CD14-positive monocyte (primary cell): ENCODE data around the gene PTPN20. TPM values are rescaled to one million over a fixed set of nuclear protein-coding genes. Genes with fewer than 3 reads are reported as not detected.

Experiments used
- DNase-seq, 3 donors: peaks; one replicate each; pipeline ENCODE4 v3.0.0-alpha.2; 2011 to 2022
- H2AFZ ChIP-seq: 2 replicates; pipeline ENCODE4 v1.6.0; 2012; ENCODE audit warnings: mild to moderate bottlenecking, low read depth, low read length, inconsistent platforms; ENCODE audit not compliant: insufficient read depth, poor library complexity, severe bottlenecking
- H3K27ac ChIP-seq, 2 donors: 1 replicate in 1 of 2; 2 replicates in 1 of 2; pipeline ENCODE4 v1.5.1; 2012 to 2013; ENCODE audit warnings: low read length in 2 of 2, control low read depth in 1 of 2, inconsistent platforms in 1 of 2, low read depth in 1 of 2, mild to moderate bottlenecking in 1 of 2
- H3K27me3 ChIP-seq, 2 donors: one replicate each; pipeline versions ENCODE4 v1.6.0 to v1.6.1; 2011 to 2013; ENCODE audit warnings: low read length in 2 of 2; ENCODE audit not compliant: control insufficient read depth in 2 of 2, insufficient read depth in 2 of 2
- H3K36me3 ChIP-seq, 2 donors: replicated peaks in 1 of 2; 1 replicate in 1 of 2; 2 replicates in 1 of 2; pipeline versions ENCODE4 v1.5.1 to v1.6.1; 2012 to 2013; ENCODE audit warnings: low read length in 2 of 2, control low read depth in 1 of 2, inconsistent platforms in 1 of 2, mild to moderate bottlenecking in 1 of 2; ENCODE audit not compliant: insufficient read depth in 2 of 2, control insufficient read depth in 1 of 2
- H3K4me1 ChIP-seq, 2 donors: 1 replicate in 1 of 2; 2 replicates in 1 of 2; pipeline versions ENCODE4 v1.5.1 to v1.6.1; 2012 to 2013; ENCODE audit warnings: low read length in 2 of 2, control low read depth in 1 of 2, inconsistent platforms in 1 of 2, mild to moderate bottlenecking in 1 of 2, moderate library complexity in 1 of 2; ENCODE audit not compliant: insufficient read depth in 2 of 2, control insufficient read depth in 1 of 2
- H3K4me2 ChIP-seq: replicated peaks from 2 replicates; pipeline ENCODE3; 2012; ENCODE audit warnings: low read length, moderate library complexity, mild to moderate bottlenecking; ENCODE audit not compliant: poor library complexity, severe bottlenecking; ENCODE audit errors: extremely low read depth
- H3K4me3 ChIP-seq, 3 experiments: fragments of 200-600 bp in 1 of 3; sonication (generic) in 1 of 3; replicated peaks in 1 of 3; 1 replicate in 2 of 3; 2 replicates in 1 of 3; pipeline ENCODE4 v1.5.1; 2011 to 2013; ENCODE audit warnings: low read length in 3 of 3, mild to moderate bottlenecking in 3 of 3, control low read depth in 2 of 3, low read depth in 2 of 3, inconsistent platforms in 1 of 3, moderate library complexity in 1 of 3
- H3K79me2 ChIP-seq: 2 replicates; pipeline ENCODE4 v1.6.0; 2012; ENCODE audit warnings: mild to moderate bottlenecking, control low read depth, inconsistent platforms, low read length, moderate library complexity; ENCODE audit not compliant: insufficient read depth
- H3K9ac ChIP-seq: 2 replicates; pipeline ENCODE4 v1.6.0; 2017; ENCODE audit warnings: low read length, mild to moderate bottlenecking; ENCODE audit not compliant: insufficient read depth, poor library complexity, severe bottlenecking
- H3K9me3 ChIP-seq, 2 donors: replicated peaks in 1 of 2; 1 replicate in 1 of 2; 2 replicates in 1 of 2; pipeline versions ENCODE4 v1.5.1 to v1.6.1; 2012 to 2013; ENCODE audit warnings: low read length in 2 of 2, control low read depth in 1 of 2; ENCODE audit not compliant: control insufficient read depth in 1 of 2, insufficient read depth in 1 of 2
- H4K20me1 ChIP-seq: 2 replicates; pipeline ENCODE4 v1.6.0; 2012; ENCODE audit warnings: mild to moderate bottlenecking, low read length, control low read depth, moderate library complexity; ENCODE audit not compliant: insufficient read depth
- H3K27ac Mint-ChIP-seq, 7 donors: one replicate each; pipeline ENCODE4 v1.8.0; 2020; ENCODE audit warnings: mild to moderate bottlenecking in 7 of 7, mixed read lengths in 7 of 7, moderate library complexity in 6 of 7, inconsistent platforms in 2 of 7
- H3K27me3 Mint-ChIP-seq, 3 donors: one replicate each; pipeline ENCODE4 v1.8.0; 2021 to 2022; ENCODE audit warnings: low read depth in 3 of 3, mild to moderate bottlenecking in 3 of 3, mixed read lengths in 3 of 3, moderate library complexity in 3 of 3, inconsistent platforms in 1 of 3
- H3K36me3 Mint-ChIP-seq, 2 donors: one replicate each; pipeline ENCODE4 v1.8.0; 2020; ENCODE audit warnings: mixed read lengths in 2 of 2, inconsistent platforms in 1 of 2, mild to moderate bottlenecking in 1 of 2
- H3K4me1 Mint-ChIP-seq: one replicate; pipeline ENCODE4 v1.8.0; 2020; ENCODE audit warnings: mild to moderate bottlenecking, mixed read lengths
- H3K4me3 Mint-ChIP-seq, 2 donors: one replicate each; pipeline ENCODE4 v1.8.0; 2020; ENCODE audit warnings: mild to moderate bottlenecking in 2 of 2, mixed read lengths in 2 of 2, moderate library complexity in 1 of 2
- H3K9me3 Mint-ChIP-seq, 7 donors: one replicate each; pipeline ENCODE4 v1.8.0; 2020 to 2022; ENCODE audit warnings: mixed read lengths in 7 of 7, mild to moderate bottlenecking in 6 of 7, moderate library complexity in 6 of 7, inconsistent platforms in 2 of 7
- WGBS: methylation state at CpG from one replicate; pipeline ENCODE4 v1.1.5; 2013; ENCODE audit warnings: missing lambda C conversion rate; ENCODE audit not compliant: insufficient coverage; 5-methylcytosine and 5-hydroxymethylcytosine counted together
- intact Hi-C, 2 donors: fragments of 100-400 bp; cut with micrococcal nuclease; formaldehyde crosslinking; loops; one replicate each; pipeline versions ENCODE4 v1.15.0 to v1.15.1; 2023
- polyA plus RNA-seq, 3 donors: library from polyadenylated mRNA; depleted of rRNA in 1 of 3; unstranded in 2 of 3; stranded (reverse) in 1 of 3; fragments of 300-500 nt in 2 of 3; fragments of >200 nt in 1 of 3; fragmentation: Illumina TruSeq in 2 of 3; gene quantifications; 1 replicate in 2 of 3; 2 replicates in 1 of 3; pipeline ENCODE4 v1.2.3, GENCODE V29; 2012 to 2021
- TF ChIP-seq, protein P1 (sequence below): fragments of 200-600 bp; IDR thresholded peaks from one replicate; pipeline ENCODE4 v1.8.0; 2022; ENCODE audit warnings: antibody characterized with exemption, mild to moderate bottlenecking

The PTPN20 gene
- polyA plus RNA-seq, 3 donors = 0.04 TPM; not detected in 2

DNA sequence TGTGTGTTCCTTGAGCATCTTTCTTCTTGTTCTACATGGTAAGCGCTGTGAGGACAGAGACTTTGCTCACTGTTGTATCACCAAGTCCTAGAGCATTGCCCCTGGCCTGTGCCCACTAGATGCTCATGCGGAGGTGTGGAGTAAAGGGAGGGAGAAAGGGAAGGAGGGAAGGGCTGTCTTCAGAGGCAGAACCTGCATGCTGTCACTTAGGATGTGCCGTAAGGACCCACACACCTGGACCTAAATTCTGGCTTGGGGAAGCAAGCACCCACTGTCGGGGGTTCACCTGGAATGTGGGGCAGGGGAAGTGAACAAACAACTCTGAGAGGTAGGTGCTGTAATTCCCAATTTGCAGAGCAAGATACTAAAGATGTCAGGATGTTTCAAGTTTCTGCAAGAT is 129.5 kb downstream of the PTPN20 start:
- H3K36me3 Mint-ChIP-seq = no peaks in the 10 kb centered on the region

DNA sequence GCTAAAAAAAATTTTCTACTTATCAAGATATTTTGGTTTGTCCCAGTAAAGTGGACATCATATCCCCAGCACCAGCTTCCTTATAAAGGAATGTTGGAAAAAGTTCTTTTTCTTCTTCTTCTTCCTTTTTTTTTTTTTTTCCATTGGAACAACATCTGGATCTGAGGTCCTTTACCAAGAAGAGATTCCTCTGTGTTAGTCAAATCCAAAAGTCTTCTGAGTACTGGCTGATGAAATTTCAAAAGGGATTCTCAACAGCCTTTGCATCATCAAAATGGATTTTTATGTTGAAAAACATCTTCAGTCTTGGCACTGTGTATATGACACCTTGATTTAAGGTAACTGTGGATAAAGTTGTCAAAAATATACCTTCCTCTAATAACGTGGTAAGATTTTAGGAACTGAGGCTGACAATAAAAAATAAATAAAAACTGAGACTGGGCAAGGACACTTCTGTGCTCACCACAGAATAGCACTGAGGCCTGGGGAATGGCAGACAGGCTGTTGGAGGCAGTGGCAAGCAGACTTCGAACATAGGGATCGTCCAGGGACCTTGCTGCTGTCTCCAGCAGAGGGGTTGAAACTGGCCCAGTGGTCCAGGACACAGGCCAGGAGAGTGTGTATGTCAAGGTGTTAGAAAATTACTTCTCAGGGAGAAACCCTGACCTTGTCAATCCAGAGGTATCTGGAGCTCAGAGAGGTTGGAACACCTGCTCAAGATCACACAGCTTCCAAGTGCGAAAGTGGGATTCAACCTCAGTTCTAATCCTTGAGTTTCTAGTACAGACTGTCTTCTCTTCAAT is 130.4 kb downstream of the PTPN20 start:
- TF ChIP-seq, protein P1, sequence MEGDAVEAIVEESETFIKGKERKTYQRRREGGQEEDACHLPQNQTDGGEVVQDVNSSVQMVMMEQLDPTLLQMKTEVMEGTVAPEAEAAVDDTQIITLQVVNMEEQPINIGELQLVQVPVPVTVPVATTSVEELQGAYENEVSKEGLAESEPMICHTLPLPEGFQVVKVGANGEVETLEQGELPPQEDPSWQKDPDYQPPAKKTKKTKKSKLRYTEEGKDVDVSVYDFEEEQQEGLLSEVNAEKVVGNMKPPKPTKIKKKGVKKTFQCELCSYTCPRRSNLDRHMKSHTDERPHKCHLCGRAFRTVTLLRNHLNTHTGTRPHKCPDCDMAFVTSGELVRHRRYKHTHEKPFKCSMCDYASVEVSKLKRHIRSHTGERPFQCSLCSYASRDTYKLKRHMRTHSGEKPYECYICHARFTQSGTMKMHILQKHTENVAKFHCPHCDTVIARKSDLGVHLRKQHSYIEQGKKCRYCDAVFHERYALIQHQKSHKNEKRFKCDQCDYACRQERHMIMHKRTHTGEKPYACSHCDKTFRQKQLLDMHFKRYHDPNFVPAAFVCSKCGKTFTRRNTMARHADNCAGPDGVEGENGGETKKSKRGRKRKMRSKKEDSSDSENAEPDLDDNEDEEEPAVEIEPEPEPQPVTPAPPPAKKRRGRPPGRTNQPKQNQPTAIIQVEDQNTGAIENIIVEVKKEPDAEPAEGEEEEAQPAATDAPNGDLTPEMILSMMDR = no peak

More for the DNA sequence above, 129.5 kb downstream of the PTPN20 start:
- no peaks in the 10 kb centered on the region for H3K9me3 ChIP-seq
- TF ChIP-seq, protein P1 = no peak
- no peak overlapping the region for H3K4me2 ChIP-seq
- intact Hi-C loops = no loop called here
- no peak overlapping the region for H3K4me3 ChIP-seq
- 91% methylated on average over 4 of the region's 4 CpGs for WGBS
- no peaks in the 10 kb centered on the region for H4K20me1 ChIP-seq
- no peak overlapping the region for H3K9ac ChIP-seq
- no peak overlapping the region for H2AFZ ChIP-seq
- no peak for DNase-seq
- Mint-ChIP-seq H3K4me3 (no peak overlapping the region), H3K4me1 (no peaks in the 10 kb centered on the region), H3K27ac (no peak overlapping the region), H3K27me3 (peaks cover 0 to 3% (median 1%) of the 10 kb centered on the region in 3 donors), H3K9me3 (no peaks in the 10 kb centered on the region)
- no peaks in the 10 kb centered on the region for H3K36me3 ChIP-seq
- H3K27me3 ChIP-seq = no peaks in the 10 kb centered on the region
- H3K79me2 ChIP-seq = no peaks in the 10 kb centered on the region
- H3K27ac ChIP-seq = no peak overlapping the region
- no peaks in the 10 kb centered on the region for H3K4me1 ChIP-seq

More for the DNA sequence above, 130.4 kb downstream of the PTPN20 start:
- no peak for DNase-seq
- Mint-ChIP-seq H3K4me1 (no peaks in the 10 kb centered on the region), H3K27me3 (peaks cover 0 to 3% (median 1%) of the 10 kb centered on the region in 3 donors), H3K27ac (no peak overlapping the region), H3K4me3 (no peak overlapping the region), H3K36me3 (no peaks in the 10 kb centered on the region), H3K9me3 (no peaks in the 10 kb centered on the region)
- Histone ChIP-seq H4K20me1 (no peaks in the 10 kb centered on the region), H3K9ac (no peak overlapping the region), H3K4me3 (no peak overlapping the region), H3K36me3 (no peaks in the 10 kb centered on the region), H2AFZ (no peak overlapping the region), H3K27me3 (no peaks in the 10 kb centered on the region), H3K4me1 (no peaks in the 10 kb centered on the region), H3K9me3 (no peaks in the 10 kb centered on the region), H3K4me2 (no peak overlapping the region), H3K27ac (no peak overlapping the region), H3K79me2 (no peaks in the 10 kb centered on the region)
- 93% methylated on average over 3 of the region's 4 CpGs for WGBS
- intact Hi-C loops = no loop called here
